Measurements from ENCODE around the gene NOTCH2. TPM values are rescaled to one million over a fixed set of nuclear protein-coding genes. Genes with fewer than 3 reads are reported as not detected.
"Not testable (repeated sequence)": the region's sequence is repeated elsewhere in the genome, so short reads cannot be mapped to it uniquely, and the experiment has no call there.

Gene NOTCH2
- 27.0 and 38.0 TPM in 2 replicates for total RNA-seq (2014; rRNA removed; shearing (Covaris generic))

DNA sequence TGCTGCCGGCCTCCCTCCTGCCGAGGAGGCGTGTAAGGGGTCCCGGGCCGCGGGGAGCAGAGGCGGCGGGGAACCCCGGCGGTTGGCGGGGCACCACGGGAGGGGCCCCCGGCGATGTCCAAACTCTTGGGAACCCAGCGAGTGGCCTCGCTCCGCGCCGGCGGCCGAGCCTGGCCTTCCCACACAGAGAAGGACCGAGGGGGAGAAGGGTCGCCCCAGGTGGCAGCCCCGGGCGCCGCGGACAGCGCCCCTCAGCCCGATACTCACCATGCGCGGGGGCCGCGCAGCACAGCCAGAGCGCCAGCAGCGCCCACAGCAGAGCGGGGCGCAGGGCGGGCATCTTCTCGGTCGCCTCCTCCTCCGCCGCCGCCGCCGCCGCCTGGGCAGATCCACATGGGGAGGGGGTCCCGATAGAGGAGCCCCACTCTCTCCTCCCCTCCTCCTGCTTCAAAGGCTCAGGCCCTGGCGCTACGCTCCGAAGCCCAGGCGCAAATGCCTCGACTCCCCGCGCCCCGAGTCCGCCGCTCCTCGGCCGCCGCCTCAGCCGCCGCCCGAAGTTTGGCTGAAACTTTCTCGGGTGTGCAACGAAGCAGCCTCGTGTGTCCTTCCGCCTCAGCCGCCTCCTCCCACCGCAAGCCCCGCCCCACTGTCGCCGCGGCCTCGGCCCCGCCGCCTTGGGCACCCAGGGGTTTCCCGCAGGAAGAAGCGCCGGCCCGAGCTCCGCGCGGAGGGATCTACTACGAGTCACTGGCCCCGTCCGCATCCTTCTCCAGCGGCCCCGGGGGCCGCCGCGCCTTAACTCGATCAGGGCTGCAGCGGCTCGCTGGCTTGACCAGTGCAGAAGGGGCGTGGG, at the start of gene NOTCH2:
TSS of gene NOTCH2 (minus strand) at position 596 of the 853 bp plus-strand sequence. CDS start at position 340, 256 bp downstream.
- peak; percentile 6 for DNase-seq (ENCODE audit: low spot score)

- not testable (repeated sequence) for DNase-seq (ENCODE audit: low spot score)
These were observed 48.1 kb upstream of the NOTCH2 start for GRCh38 chr1:120117371-120118177.

DNA sequence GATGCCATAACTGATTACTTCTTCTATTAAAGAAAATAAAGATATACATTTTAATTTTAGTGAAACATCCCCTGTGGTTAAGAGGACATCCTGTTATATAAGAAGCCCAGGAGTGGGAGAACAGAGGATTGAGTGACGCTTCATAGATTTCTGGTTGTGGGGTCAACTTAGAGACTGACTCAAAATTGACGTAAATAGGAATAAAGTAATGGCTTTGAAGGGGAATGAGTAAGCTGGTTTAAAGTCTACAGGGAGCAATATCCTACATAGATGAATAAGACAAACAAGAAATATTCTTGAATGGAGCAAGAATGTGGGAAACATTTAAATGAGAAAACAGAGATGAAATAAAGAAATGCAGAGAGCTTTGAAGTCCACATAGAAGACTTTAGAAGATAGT, 46.6 kb upstream of the NOTCH2 start:
- not testable (repeated sequence) for DNase-seq (ENCODE audit: low spot score)

GRCh38 chr1:120113134-120113533, 43.7 kb upstream of the NOTCH2 start:
- not testable (repeated sequence) for DNase-seq (ENCODE audit: low spot score)

DNA sequence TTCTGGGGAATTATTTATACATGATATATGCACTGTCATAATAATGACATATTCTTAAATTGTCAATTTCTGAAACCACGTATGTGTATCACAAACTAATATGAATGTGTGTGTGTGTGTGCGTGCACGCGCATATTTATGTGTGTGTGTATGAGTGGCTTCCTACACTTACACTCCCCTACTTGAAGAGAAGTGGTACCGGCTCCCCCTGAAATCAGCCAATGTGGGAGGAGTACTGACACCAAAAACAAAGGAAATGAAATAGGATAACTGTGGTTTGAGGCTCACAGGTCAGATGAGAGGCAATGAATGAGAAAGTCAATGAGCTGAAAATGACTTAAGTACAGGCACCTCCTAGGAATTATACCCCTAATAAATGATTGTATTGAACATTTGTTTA, 42.8 kb upstream of the NOTCH2 start:
- DNase-seq (ENCODE audit: low spot score): not testable (repeated sequence)

- not testable (repeated sequence) for DNase-seq (ENCODE audit: low spot score)
These were observed 42.3 kb upstream of the NOTCH2 start for GRCh38 chr1:120111771-120112170.

DNA sequence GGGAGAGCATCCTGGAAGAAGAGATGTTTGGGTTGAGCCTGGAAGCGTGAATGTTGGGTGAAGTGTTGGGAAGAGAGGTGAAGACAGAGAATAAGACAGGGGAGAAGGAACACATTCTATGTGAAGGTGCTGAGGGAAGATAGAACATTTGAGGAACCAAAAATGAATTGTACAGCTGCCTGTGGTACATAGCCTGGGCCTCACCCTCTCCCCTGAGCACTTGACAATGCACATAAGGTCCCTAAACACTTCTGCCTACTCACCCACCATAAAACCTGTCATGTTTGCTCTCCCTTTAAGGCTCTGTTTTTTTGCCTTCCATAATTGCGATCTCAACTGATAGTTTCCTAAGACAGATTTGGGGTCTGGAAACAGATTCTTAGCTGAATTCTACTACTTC, 41.5 kb upstream of the NOTCH2 start:
- not testable (repeated sequence) for DNase-seq (ENCODE audit: low spot score)

- DNase-seq (ENCODE audit: low spot score): not testable (repeated sequence)
These were observed 40.2 kb upstream of the NOTCH2 start for GRCh38 chr1:120109656-120110055.

DNA sequence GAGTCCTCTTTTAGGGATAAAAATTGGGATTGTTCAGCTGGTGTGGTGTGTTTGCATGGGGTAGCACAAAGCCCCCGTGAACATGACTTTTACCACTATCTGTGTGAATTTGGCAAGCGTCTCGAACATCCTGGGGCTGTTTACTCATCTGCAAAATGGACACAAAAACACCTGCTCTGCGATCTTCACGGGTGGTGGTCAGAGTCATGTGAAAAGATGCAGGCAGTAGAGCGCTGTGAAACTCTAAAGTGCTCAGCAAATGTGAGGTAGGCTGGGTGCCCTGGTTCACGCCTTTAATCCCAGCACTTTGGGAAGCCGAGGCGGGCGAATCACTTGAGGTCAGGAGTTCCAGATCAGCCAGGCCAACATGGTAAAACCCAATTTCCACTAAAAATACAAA, 39.7 kb upstream of the NOTCH2 start:
- not testable (repeated sequence) for DNase-seq (ENCODE audit: low spot score)

- DNase-seq (ENCODE audit: low spot score): not testable (repeated sequence)
These were observed 35.8 kb upstream of the NOTCH2 start for GRCh38 chr1:120105288-120105687.

GRCh38 chr1:120103768-120104167, 34.3 kb upstream of the NOTCH2 start:
- DNase-seq (ENCODE audit: low spot score): not testable (repeated sequence)

- DNase-seq (ENCODE audit: low spot score): not testable (repeated sequence)
These were observed 32.1 kb upstream of the NOTCH2 start for GRCh38 chr1:120101593-120101992.

DNA sequence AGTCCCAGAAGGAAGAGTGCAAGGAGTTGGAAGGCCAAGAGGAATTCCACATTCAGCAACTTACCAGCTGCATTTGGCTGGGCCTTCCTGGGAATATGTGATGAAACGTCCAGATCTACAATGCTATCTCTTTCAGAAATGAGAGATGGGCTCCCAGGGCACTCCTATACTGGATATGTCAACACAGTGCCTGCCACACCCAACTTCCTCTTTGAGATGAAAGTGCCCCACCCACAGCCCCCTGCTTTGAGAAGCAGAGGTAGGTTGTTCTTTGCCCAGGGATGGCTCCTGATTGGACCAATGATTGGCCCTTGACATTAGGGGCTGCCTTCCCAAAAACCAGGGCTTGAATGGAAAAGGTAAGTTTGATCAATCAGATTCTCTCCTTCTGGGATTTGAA, 31.1 kb upstream of the NOTCH2 start:
- DNase-seq (ENCODE audit: low spot score): not testable (repeated sequence)

DNA sequence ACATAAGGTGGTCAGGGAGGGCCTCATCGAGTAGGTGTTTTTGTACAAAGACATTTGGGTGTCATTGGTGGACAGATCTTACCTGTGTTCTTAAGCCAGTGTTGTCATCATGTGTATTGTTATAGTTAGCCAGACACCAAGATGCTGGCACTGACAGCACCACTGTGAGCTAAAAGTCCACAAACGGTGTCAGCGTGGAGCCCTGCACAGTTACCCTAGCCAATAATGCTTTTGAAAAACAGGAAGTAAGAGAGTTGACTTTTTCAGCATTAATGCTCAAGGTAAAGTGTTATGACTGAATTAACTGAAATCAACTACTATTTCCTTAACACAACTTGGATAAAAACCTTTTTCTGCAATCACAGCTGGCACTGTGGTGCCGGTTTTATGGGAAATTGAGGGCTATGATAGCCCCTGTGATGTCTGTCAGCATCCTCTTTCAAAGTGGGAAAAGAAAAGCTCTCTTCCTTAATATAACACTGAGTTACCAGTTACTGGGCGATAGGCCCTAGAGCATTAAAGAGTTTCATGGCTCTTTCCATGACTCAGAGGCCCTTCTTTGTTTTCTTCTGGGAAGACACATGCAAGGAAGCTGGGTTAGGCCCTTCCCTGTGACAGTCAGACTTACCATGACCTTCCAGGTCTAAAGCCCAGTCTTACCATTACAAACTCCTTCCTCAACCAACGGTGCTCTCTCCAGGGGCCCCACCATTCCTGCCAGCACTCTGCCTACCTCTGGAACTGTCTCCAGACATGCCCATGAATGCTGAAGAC, 29.7 kb upstream of the NOTCH2 start:
- not testable (repeated sequence) for DNase-seq (ENCODE audit: low spot score)

GRCh38 chr1:120096981-120097545, 27.6 kb upstream of the NOTCH2 start:
- not testable (repeated sequence) for DNase-seq (ENCODE audit: low spot score)

- not testable (repeated sequence) for DNase-seq (ENCODE audit: low spot score)
These were observed 24.2 kb upstream of the NOTCH2 start for GRCh38 chr1:120093548-120094181.

- DNase-seq (ENCODE audit: low spot score): not testable (repeated sequence)
These were observed 23.1 kb upstream of the NOTCH2 start for GRCh38 chr1:120092232-120093218.

DNA sequence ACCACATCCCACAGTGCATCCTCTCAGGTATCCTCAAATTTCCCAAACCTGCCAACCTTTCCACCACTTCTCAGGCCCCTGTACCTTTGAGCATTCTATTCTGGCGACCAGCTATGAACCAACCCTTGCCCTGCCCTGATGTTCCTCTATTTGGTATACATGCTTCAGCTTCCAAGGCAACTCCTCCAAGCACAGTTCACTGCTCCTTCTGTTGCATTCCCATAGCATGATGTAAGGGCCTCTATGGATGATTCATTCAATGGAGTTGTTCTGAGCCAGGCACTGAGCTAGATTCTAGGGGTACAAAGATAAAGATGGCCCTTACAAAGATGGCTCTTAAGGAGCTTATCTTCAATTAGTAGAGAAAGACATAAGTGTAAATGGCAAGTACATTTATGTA, 21.4 kb upstream of the NOTCH2 start:
- DNase-seq (ENCODE audit: low spot score): not testable (repeated sequence)

- DNase-seq (ENCODE audit: low spot score): peak; percentile 1
These were observed 18.5 kb upstream of the NOTCH2 start for GRCh38 chr1:120087959-120088358.

GRCh38 chr1:120069920-120070214, 405 bp upstream of the NOTCH2 start:
- not testable (repeated sequence) for DNase-seq (ENCODE audit: low spot score)

All from HT-29 (cell line).